H1 (cell line): ENCODE data around the gene SLC16A8.

ENCODE experiments used
- ATF3 ChIP-seq: IDR thresholded peaks from 2 replicates; pipeline ENCODE4 v1.6.1; 2011; ENCODE audit warnings: low read depth, mild to moderate bottlenecking, low read length; ENCODE audit not compliant: insufficient read depth
- CHD2 ChIP-seq: IDR thresholded peaks from 2 replicates; pipeline ENCODE4 v1.6.1; 2012; ENCODE audit warnings: low read length, improper control_type of control experiment
- CREB1 ChIP-seq: IDR thresholded peaks from 2 replicates; pipeline ENCODE4 v1.6.1; 2012; ENCODE audit warnings: inconsistent platforms
- CTCF ChIP-seq, 3 experiments: IDR thresholded peaks; 1 replicate in 2 of 3; 2 replicates in 1 of 3; pipeline versions ENCODE4 v1.5.1 to v1.6.1; 2011; ENCODE audit warnings: low read length in 3 of 3, mild to moderate bottlenecking in 3 of 3, inconsistent platforms in 2 of 3, low read depth in 1 of 3, moderate library complexity in 1 of 3; ENCODE audit not compliant: insufficient read depth in 1 of 3; ENCODE audit errors: control extremely low read depth in 1 of 3
- EGR1 ChIP-seq: IDR thresholded peaks from 2 replicates; pipeline ENCODE4 v1.6.1; 2011; ENCODE audit warnings: low read depth, low read length, borderline replicate concordance
- EZH2 ChIP-seq: fragments of 200-600 bp; sonication (generic); IDR thresholded peaks from 2 replicates; pipeline ENCODE4 v1.7.1; 2012; ENCODE audit warnings: low read depth, mild to moderate bottlenecking, moderate library complexity, low read length, inconsistent platforms; ENCODE audit not compliant: severe bottlenecking
- JUN ChIP-seq: IDR thresholded peaks from 2 replicates; pipeline ENCODE4 v1.6.1; 2011; ENCODE audit warnings: low read depth, mild to moderate bottlenecking, improper control_type of control experiment, low read length
- MAX ChIP-seq: IDR thresholded peaks from 2 replicates; pipeline ENCODE4 v1.6.1; 2012; ENCODE audit warnings: inconsistent platforms
- POU5F1 ChIP-seq: IDR thresholded peaks from 2 replicates; pipeline ENCODE4 v1.6.1; 2011; ENCODE audit warnings: low read depth, mild to moderate bottlenecking, low read length, moderate library complexity
- SP1 ChIP-seq: IDR thresholded peaks from 2 replicates; pipeline ENCODE4 v1.6.1; 2011; ENCODE audit warnings: low read depth, low read length
- YY1 ChIP-seq: IDR thresholded peaks from 2 replicates; pipeline ENCODE4 v1.6.1; 2011; ENCODE audit warnings: low read depth, mild to moderate bottlenecking, low read length
- ZNF274 ChIP-seq: IDR thresholded peaks from 2 replicates; pipeline ENCODE4 v1.7.0; 2012; ENCODE audit warnings: low read length, borderline replicate concordance; ENCODE audit errors: extremely low read depth

GRCh38 chr22:38071421-38072321, 12.3 kb downstream of the SLC16A8 start:
- no peak for TF ChIP-seq YY1
- TF ChIP-seq EZH2, result no peak
- no peak for TF ChIP-seq CHD2
- TF ChIP-seq CREB1, result no peak
- TF ChIP-seq EGR1, result no peak
- TF ChIP-seq JUN, result no peak
- no peak for TF ChIP-seq MAX
- no peak for TF ChIP-seq CTCF (IDR thresholded peaks at IDR 0.05; ENCODE audit: control extremely low read depth in 1 of 3, insufficient read depth in 1 of 3, low read depth in 1 of 3, low read length in 3 of 3)
- no peak for TF ChIP-seq ATF3
- TF ChIP-seq POU5F1, result no peak
- TF ChIP-seq SP1, result no peak
- no peak for TF ChIP-seq ZNF274
